ENCODE results near the gene ZNF774.
"Not testable (repeated sequence)": the region's sequence is repeated elsewhere in the genome, so short reads cannot be mapped to it uniquely, and the experiment has no call there.

The ZNF774 gene

GRCh38 chr15:90345857-90346256 is 6.2 kb upstream of the ZNF774 start:
- DNase-seq (ENCODE audit: low spot score), result no peak

- not testable (repeated sequence) for DNase-seq (ENCODE audit: low spot score)
Observed at GRCh38 chr15:90347431-90348065, 4.5 kb upstream of the ZNF774 start.

- no peak for DNase-seq (ENCODE audit: low spot score)
Observed at GRCh38 chr15:90348456-90348855, 3.6 kb upstream of the ZNF774 start.

- DNase-seq (ENCODE audit: low spot score), result no peak
Observed at GRCh38 chr15:90349072-90349471, 3.0 kb upstream of the ZNF774 start.

GRCh38 chr15:90349821-90350220 is 2.3 kb upstream of the ZNF774 start:
- no peak for DNase-seq (ENCODE audit: low spot score)

- DNase-seq (ENCODE audit: low spot score), result no peak
Observed at GRCh38 chr15:90351479-90352106, 491 bp upstream of the ZNF774 start.

GRCh38 chr15:90354986-90355385 is 2.9 kb downstream of the ZNF774 start:
- no peak for DNase-seq (ENCODE audit: low spot score)

GRCh38 chr15:90358124-90359033 is 6.3 kb downstream of the ZNF774 start:
- DNase-seq (ENCODE audit: low spot score), result peak; percentile 74

- DNase-seq (ENCODE audit: low spot score), result no peak
Observed at GRCh38 chr15:90360746-90361145, 8.7 kb downstream of the ZNF774 start.

GRCh38 chr15:90362936-90363212 is 10.8 kb downstream of the ZNF774 start:
- peak; percentile 56 for DNase-seq (ENCODE audit: low spot score)

- peak; percentile 94 for DNase-seq (ENCODE audit: low spot score)
Observed at GRCh38 chr15:90364251-90364650, 12.2 kb downstream of the ZNF774 start.

- DNase-seq (ENCODE audit: low spot score), result no peak
Observed at GRCh38 chr15:90365414-90366055, 13.5 kb downstream of the ZNF774 start.

GRCh38 chr15:90367576-90367975 is 15.5 kb downstream of the ZNF774 start:
- no peak for DNase-seq (ENCODE audit: low spot score)

GRCh38 chr15:90375071-90375470 is 23.0 kb downstream of the ZNF774 start:
- no peak for DNase-seq (ENCODE audit: low spot score)

- DNase-seq (ENCODE audit: low spot score), result no peak
Observed at GRCh38 chr15:90376789-90377188, 24.7 kb downstream of the ZNF774 start.

GRCh38 chr15:90379263-90379662 is 27.2 kb downstream of the ZNF774 start:
- no peak for DNase-seq (ENCODE audit: low spot score)

GRCh38 chr15:90381515-90381914 is 29.4 kb downstream of the ZNF774 start:
- no peak for DNase-seq (ENCODE audit: low spot score)

GRCh38 chr15:90382320-90382719 is 30.2 kb downstream of the ZNF774 start:
- DNase-seq (ENCODE audit: low spot score), result no peak

GRCh38 chr15:90386221-90386620 is 34.1 kb downstream of the ZNF774 start:
- no peak for DNase-seq (ENCODE audit: low spot score)

GRCh38 chr15:90387534-90388461 is 35.7 kb downstream of the ZNF774 start, which contains the start of gene IQGAP1:
Gene IQGAP1 (plus strand): TSS chr15:90388242. CDS start chr15:90388342, 100 bp downstream.
- DNase-seq (ENCODE audit: low spot score), result peak; percentile 97
